ENCODE data around the gene HAUS7. TPM values are rescaled to one million over a fixed set of nuclear protein-coding genes. Genes with fewer than 3 reads are reported as not detected.
"Not testable (repeated sequence)": the region's sequence is repeated elsewhere in the genome, so short reads cannot be mapped to it uniquely, and the experiment has no call there.

Gene HAUS7
- total RNA-seq, 1 donor from 2014 or later = 13.1 TPM

GRCh38 chrX:153405426-153405825 is 65.0 kb downstream of the HAUS7 start:
- H3K9ac ChIP-seq = no peak overlapping the region
- no peak for TF ChIP-seq CTCF (IDR thresholded peaks at IDR 0.05)
- no peak for TF ChIP-seq EZH2phosphoT487 (IDR thresholded peaks at IDR 0.05)
- no peak for TF ChIP-seq EZH2 (IDR thresholded peaks at IDR 0.05)
- peaks cover 35% of the 10 kb centered on the region for H3K9me3 Mint-ChIP-seq

GRCh38 chrX:153404333-153404732 is 66.0 kb downstream of the HAUS7 start:
- not testable (repeated sequence) for H3K79me2 ChIP-seq (ENCODE audit: low read depth); H3K9ac ChIP-seq; H3K27ac ChIP-seq; H4K20me1 ChIP-seq (ENCODE audit: low read depth); H3K27me3 Mint-ChIP-seq (ENCODE audit: insufficient read depth, low read depth); H3F3A ChIP-seq (ENCODE audit: low read depth); H3K27ac Mint-ChIP-seq; H3K4me3 ChIP-seq; H3K4me1 Mint-ChIP-seq; H2AFZ ChIP-seq (replicated peaks); H3K4me1 ChIP-seq; H3K4me2 ChIP-seq; H3K27me3 ChIP-seq; H3K36me3 ChIP-seq; H3K4me3 Mint-ChIP-seq; H3K9me3 ChIP-seq (ENCODE audit: low read depth); DNase-seq (ENCODE audit: low spot score); H3K36me3 Mint-ChIP-seq
- peaks cover 36% of the 10 kb centered on the region for H3K9me3 Mint-ChIP-seq

More at GRCh38 chrX:153405426-153405825, 65.0 kb downstream of the HAUS7 start:
- Histone ChIP-seq H3K9me3 (ENCODE audit: low read depth) (no peaks in the 10 kb centered on the region), H4K20me1 (ENCODE audit: low read depth) (no peaks in the 10 kb centered on the region), H3K4me3 (no peak overlapping the region), H3K79me2 (ENCODE audit: low read depth) (no peaks in the 10 kb centered on the region), H3K4me2 (no peak overlapping the region), H3K4me1 (no peaks in the 10 kb centered on the region), H3K27me3 (peaks cover 4% of the 10 kb centered on the region), H2AFZ (replicated peaks) (no peak overlapping the region), H3K36me3 (no peaks in the 10 kb centered on the region), H3F3A (ENCODE audit: low read depth) (no peaks in the 10 kb centered on the region), H3K27ac (no peak overlapping the region)
- H3K27me3 Mint-ChIP-seq (ENCODE audit: insufficient read depth, low read depth) = peaks cover 4% of the 10 kb centered on the region
- no peak overlapping the region for H3K4me3 Mint-ChIP-seq
- DNase-seq (ENCODE audit: low spot score) = no peak
- H3K27ac Mint-ChIP-seq = no peak overlapping the region
- no peaks in the 10 kb centered on the region for H3K4me1 Mint-ChIP-seq
- H3K36me3 Mint-ChIP-seq = no peaks in the 10 kb centered on the region

- Histone ChIP-seq H3K4me1 (no peaks in the 10 kb centered on the region), H3K9ac (no peak within 1 kb of the TSS), H4K20me1 (ENCODE audit: low read depth) (no peaks in the 10 kb centered on the region), H3K79me2 (ENCODE audit: low read depth) (no peaks in the 10 kb centered on the region), H3K27ac (no peak within 1 kb of the TSS), H3K27me3 (no peaks in the 10 kb centered on the region), H3F3A (ENCODE audit: low read depth) (no peaks in the 10 kb centered on the region), H3K36me3 (no peaks in the 10 kb centered on the region), H3K4me2 (no peak within 1 kb of the TSS), H2AFZ (replicated peaks) (no peak within 1 kb of the TSS), H3K4me3 (no peak within 1 kb of the TSS), H3K9me3 (ENCODE audit: low read depth) (no peaks in the 10 kb centered on the region)
- Mint-ChIP-seq H3K36me3 (no peaks in the 10 kb centered on the region), H3K4me1 (no peaks in the 10 kb centered on the region), H3K27ac (no peak within 1 kb of the TSS), H3K27me3 (ENCODE audit: insufficient read depth, low read depth) (peaks cover 4% of the 10 kb centered on the region), H3K4me3 (no peak within 1 kb of the TSS), H3K9me3 (peaks cover 30% of the 10 kb centered on the region)
- TF ChIP-seq EZH2 (IDR thresholded peaks at IDR 0.05) = no peak
- TF ChIP-seq EZH2phosphoT487 (IDR thresholded peaks at IDR 0.05) = no peak
- TF ChIP-seq CTCF (IDR thresholded peaks at IDR 0.05) = no peak
- no peak for DNase-seq (ENCODE audit: low spot score)
Observed at GRCh38 chrX:153401133-153401764, 69.1 kb downstream of the HAUS7 start, which contains the start of gene PNMA6E. TSS of gene PNMA6E (minus strand) at chrX:153401350. CDS start at chrX:153398849, 2,501 bp downstream.
